ENCODE data around the gene UBE2D2. TPM values are rescaled to one million over a fixed set of nuclear protein-coding genes. Genes with fewer than 3 reads are reported as not detected.
A peak's percentile ranks its signal among the peaks of the same experiment; 100 is the strongest.

The UBE2D2 gene
- total RNA-seq, 2 experiments from 2014 or later, result 145 to 239 TPM

DNA sequence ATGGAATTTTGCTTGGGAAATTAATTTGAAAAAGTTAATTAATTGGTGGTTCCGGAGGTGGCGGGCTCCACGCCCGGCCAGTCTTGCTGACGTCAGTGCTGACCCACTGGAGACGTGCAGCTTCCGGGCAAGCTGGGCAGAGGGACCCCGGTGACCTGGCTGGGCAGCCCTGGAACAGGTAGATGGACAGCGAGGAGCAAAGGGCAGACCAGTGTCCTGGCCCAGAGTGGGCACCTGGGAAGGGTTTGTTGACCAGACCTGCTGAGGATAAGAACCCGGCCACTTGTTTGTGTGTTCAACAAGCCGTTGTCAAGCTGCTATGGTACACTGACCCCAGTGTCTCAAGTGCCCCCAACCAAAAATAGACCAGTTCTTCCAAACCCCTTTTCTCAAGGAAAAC, 104.5 kb downstream of the UBE2D2 start:
- no TSS peak for BruUV-seq (replicated peaks)
- POLR2A ChIA-PET, result interaction anchor here (1.4 to 6.6 kb wide), 2 partner anchors 8 to 14 kb away, joined by 3 to 73 read pairs; partner anchors contain the start of gene CXXC5

DNA sequence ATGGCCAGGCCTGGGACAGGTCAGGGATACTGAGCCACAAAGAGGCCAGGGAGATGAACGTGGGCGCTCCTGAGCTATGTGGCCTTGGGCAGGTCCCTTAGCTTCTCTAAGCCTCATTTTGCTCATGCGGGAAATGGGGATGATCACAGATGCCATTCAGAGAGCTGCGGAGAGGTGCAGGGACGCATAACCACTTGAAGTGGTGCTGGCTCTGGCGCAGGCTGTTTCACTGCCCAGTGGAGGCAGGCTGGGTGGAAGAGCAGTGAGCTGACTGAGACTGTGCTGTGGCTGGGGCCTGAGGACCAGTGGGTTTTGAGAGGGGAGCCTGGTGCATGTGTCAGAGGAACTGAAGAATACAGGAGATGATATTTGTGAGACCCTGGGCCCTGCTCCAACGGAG, 105.4 kb downstream of the UBE2D2 start:
- H4K20me1 ChIP-seq (ENCODE audit: insufficient read depth, low read length), result no peaks in the 10 kb centered on the region
- H3K79me2 ChIP-seq (ENCODE audit: insufficient read depth, low read depth, low read length), result peaks cover 85% of the 10 kb centered on the region; the same call in 1 of the 2 replicates
- H3K9me2 ChIP-seq (ENCODE audit: insufficient read depth, low read length), result no peaks in the 10 kb centered on the region
- H3K4me2 ChIP-seq (ENCODE audit: low read length), result peak overlapping the region; percentile 94
- peaks cover 89% of the 10 kb centered on the region for H3K4me1 ChIP-seq (ENCODE audit: insufficient read depth, low read length, poor library complexity, severe bottlenecking)
- H3K27ac ChIP-seq (ENCODE audit: low read depth, low read length, poor library complexity, severe bottlenecking), result peak overlapping the region; percentile 99
- no peak overlapping the region for H2AFZ ChIP-seq (ENCODE audit: low read length)
- DNase-seq (ENCODE audit: low spot score), result peak; percentile 49
- H3K9me3 ChIP-seq (ENCODE audit: low read length), result no peaks in the 10 kb centered on the region
- ChIA-PET POLR2A (interaction anchor here (1.0 to 6.6 kb wide), 5 partner anchors 9 to 101 kb away, joined by 3 to 73 read pairs (median 3); partner anchors contain the start of gene CXXC5), CTCF (ENCODE audit: unreplicated experiment) (interaction anchor here (0.9 to 2.2 kb wide), 3 partner anchors 13 to 32 kb away, joined by 3 to 7 read pairs (median 4); no protein-coding TSS in a partner anchor)
- no TSS peak for BruUV-seq (replicated peaks)
- TF ChIP-seq, protein P1, sequence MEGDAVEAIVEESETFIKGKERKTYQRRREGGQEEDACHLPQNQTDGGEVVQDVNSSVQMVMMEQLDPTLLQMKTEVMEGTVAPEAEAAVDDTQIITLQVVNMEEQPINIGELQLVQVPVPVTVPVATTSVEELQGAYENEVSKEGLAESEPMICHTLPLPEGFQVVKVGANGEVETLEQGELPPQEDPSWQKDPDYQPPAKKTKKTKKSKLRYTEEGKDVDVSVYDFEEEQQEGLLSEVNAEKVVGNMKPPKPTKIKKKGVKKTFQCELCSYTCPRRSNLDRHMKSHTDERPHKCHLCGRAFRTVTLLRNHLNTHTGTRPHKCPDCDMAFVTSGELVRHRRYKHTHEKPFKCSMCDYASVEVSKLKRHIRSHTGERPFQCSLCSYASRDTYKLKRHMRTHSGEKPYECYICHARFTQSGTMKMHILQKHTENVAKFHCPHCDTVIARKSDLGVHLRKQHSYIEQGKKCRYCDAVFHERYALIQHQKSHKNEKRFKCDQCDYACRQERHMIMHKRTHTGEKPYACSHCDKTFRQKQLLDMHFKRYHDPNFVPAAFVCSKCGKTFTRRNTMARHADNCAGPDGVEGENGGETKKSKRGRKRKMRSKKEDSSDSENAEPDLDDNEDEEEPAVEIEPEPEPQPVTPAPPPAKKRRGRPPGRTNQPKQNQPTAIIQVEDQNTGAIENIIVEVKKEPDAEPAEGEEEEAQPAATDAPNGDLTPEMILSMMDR (conservative IDR thresholded peaks at IDR 0.05; ENCODE audit: low read length), result no peak
- no peak for TF ChIP-seq EZH2phosphoT487 (IDR thresholded peaks at IDR 0.05; ENCODE audit: borderline replicate concordance, low read depth, low read length)
- intact Hi-C loops (cut with micrococcal nuclease; ENCODE audit: unreplicated experiment), result no loop called here
- H3K36me3 ChIP-seq (ENCODE audit: insufficient read depth, low read length), result peaks cover 12% of the 10 kb centered on the region; the same call in 1 of the 2 replicates
- peak overlapping the region; percentile 74 for H3K4me3 ChIP-seq (ENCODE audit: low read depth, low read length, poor library complexity, severe bottlenecking)

More for the DNA sequence above, 104.5 kb downstream of the UBE2D2 start:
- no peak for DNase-seq (ENCODE audit: low spot score)
- H3K27ac ChIP-seq (ENCODE audit: low read depth, low read length, poor library complexity, severe bottlenecking), result peak overlapping the region; percentile 99
- peaks cover 88% of the 10 kb centered on the region for H3K4me1 ChIP-seq (ENCODE audit: insufficient read depth, low read length, poor library complexity, severe bottlenecking)
- no peaks in the 10 kb centered on the region for H4K20me1 ChIP-seq (ENCODE audit: insufficient read depth, low read length)
- H3K36me3 ChIP-seq (ENCODE audit: insufficient read depth, low read length), result peaks cover 12% of the 10 kb centered on the region; the same call in 1 of the 2 replicates
- H3K9me2 ChIP-seq (ENCODE audit: insufficient read depth, low read length), result no peaks in the 10 kb centered on the region
- CTCF ChIA-PET (ENCODE audit: unreplicated experiment), result interaction anchor here (2.2 kb wide), 1 partner anchor 27 kb away, joined by 7 read pairs; no protein-coding TSS in a partner anchor
- H3K79me2 ChIP-seq (ENCODE audit: insufficient read depth, low read depth, low read length), result peaks cover 85% of the 10 kb centered on the region; the same call in 1 of the 2 replicates
- no peak overlapping the region for H2AFZ ChIP-seq (ENCODE audit: low read length)
- intact Hi-C loops (cut with micrococcal nuclease; ENCODE audit: unreplicated experiment), result no loop called here
- no peak for TF ChIP-seq EZH2phosphoT487 (IDR thresholded peaks at IDR 0.05; ENCODE audit: borderline replicate concordance, low read depth, low read length)
- TF ChIP-seq, protein P1 (conservative IDR thresholded peaks at IDR 0.05; ENCODE audit: low read length), result no peak
- H3K4me3 ChIP-seq (ENCODE audit: low read depth, low read length, poor library complexity, severe bottlenecking), result no peak overlapping the region
- no peaks in the 10 kb centered on the region for H3K9me3 ChIP-seq (ENCODE audit: low read length)
- peak overlapping the region; percentile 94 for H3K4me2 ChIP-seq (ENCODE audit: low read length)
